Esophagus squamous epithelium (tissue), 5 donors: Measurements from ENCODE around the gene PSMD4. TPM values are rescaled to one million over a fixed set of nuclear protein-coding genes. Genes with fewer than 3 reads are reported as not detected.

Experiments
- DNase-seq: peaks from one replicate; lab custom pipeline; 2025; lab: John Stamatoyannopoulos, UW
- H3K27ac ChIP-seq, 4 donors: fragments of 200-600 bp; sonication (generic); one replicate each; pipeline ENCODE4 v1.5.1; 2016 to 2019; ENCODE audit warnings: mild to moderate bottlenecking in 1 of 4
- H3K27me3 ChIP-seq, 4 donors: fragments of 200-600 bp; sonication (generic); 1 replicate in 3 of 4; 2 replicates in 1 of 4; pipeline versions ENCODE4 v1.5.1 to v1.6.0; 2017 to 2021; ENCODE audit warnings: antibody characterized with exemption in 1 of 4
- H3K36me3 ChIP-seq, 3 donors: fragments of 200-600 bp; sonication (generic); one replicate each; pipeline ENCODE4 v1.5.1; 2016 to 2019
- H3K4me1 ChIP-seq, 3 donors: fragments of 200-600 bp; sonication (generic); one replicate each; pipeline ENCODE4 v1.5.1; 2017 to 2019
- H3K4me3 ChIP-seq, 4 donors: fragments of 200-600 bp; sonication (generic); 1 replicate in 3 of 4; 2 replicates in 1 of 4; pipeline ENCODE4 v1.5.1; 2016 to 2019; ENCODE audit warnings: mild to moderate bottlenecking in 2 of 4, moderate library complexity in 1 of 4
- H3K9me3 ChIP-seq, 3 donors: fragments of 200-600 bp; sonication (generic); one replicate each; pipeline ENCODE4 v1.5.1; 2016 to 2019
- CTCF ChIP-seq, 6 experiments: fragments of 450-650 bp in 4 of 6; fragments of 200-600 bp in 2 of 6; sonication (generic) in 2 of 6; IDR thresholded peaks; one replicate each; pipeline ENCODE4 v1.5.1; 2016 to 2019; ENCODE audit warnings: antibody characterized with exemption in 6 of 6, mild to moderate bottlenecking in 4 of 6, moderate library complexity in 4 of 6
- POLR2A ChIP-seq, 4 donors: fragments of 450-650 bp; IDR thresholded peaks; one replicate each; pipeline ENCODE4 v1.6.1; 2017; ENCODE audit warnings: antibody characterized with exemption in 4 of 4, mild to moderate bottlenecking in 4 of 4, moderate library complexity in 3 of 4
- WGBS, 2 donors: methylation state at CpG; one replicate each; pipeline ENCODE4 v1.1.5; 2018; 5-methylcytosine and 5-hydroxymethylcytosine counted together
- intact Hi-C: fragments of 100-400 bp; cut with DNase I; formaldehyde crosslinking; loops from one replicate; pipeline ENCODE4 v1.15.0; 2022
- small RNA-seq, 4 donors: library from RNA; depleted of rRNA; stranded (forward); fragments of <200 nt; gene quantifications; one replicate each; pipeline ENCODE3, GENCODE V24; 2016
- total RNA-seq, 4 donors: library from RNA; depleted of rRNA; stranded (reverse); fragments of >200 nt; gene quantifications; one replicate each; pipeline ENCODE4 v1.1.0, GENCODE V29; 2016
- donor health status: DM: yes; HTN: yes; CAD: no.

The PSMD4 gene
- total RNA-seq, 4 donors from 2014 or later = 78.2 to 117 (median 109) TPM

- intact Hi-C loops = no loop called here
- Histone ChIP-seq H3K4me1 (peaks cover 36 to 61% (median 50%) of the 10 kb centered on the region in 3 donors), H3K36me3 (peaks cover 9 to 80% (median 24%) of the 10 kb centered on the region in 3 donors)
Measured at GRCh38 chr1:151313501-151313900, 59.0 kb downstream of the PSMD4 start.

GRCh38 chr1:151314137-151314875, 59.8 kb downstream of the PSMD4 start:
- TF ChIP-seq POLR2A (IDR thresholded peaks at IDR 0.05) (no peak), CTCF (IDR thresholded peaks at IDR 0.05) (no peak)
- WGBS, 2 donors = 30 to 55% methylated on average over 3 of the region's 3 CpGs
- H3K9me3 ChIP-seq = no peaks in the 10 kb centered on the region
- no peak for DNase-seq
- H3K27me3 ChIP-seq = no peaks in the 10 kb centered on the region
- peaks cover 9 to 80% (median 18%) of the 10 kb centered on the region in 3 donors for H3K36me3 ChIP-seq
- peaks cover 36 to 66% (median 50%) of the 10 kb centered on the region in 3 donors for H3K4me1 ChIP-seq
- H3K4me3 ChIP-seq = no peak overlapping the region
- peak overlapping the region; percentile 8 to 88 (median 67) for H3K27ac ChIP-seq
- intact Hi-C loops = no loop called here

More at GRCh38 chr1:151313501-151313900, 59.0 kb downstream of the PSMD4 start:
- no peaks in the 10 kb centered on the region for H3K27me3 ChIP-seq
- H3K27ac ChIP-seq = peak overlapping the region; percentile 8 to 88 (median 67)
- no peak for DNase-seq
- H3K9me3 ChIP-seq = no peaks in the 10 kb centered on the region
- TF ChIP-seq POLR2A (IDR thresholded peaks at IDR 0.05) (no peak), CTCF (IDR thresholded peaks at IDR 0.05) (no peak)
- 31 to 50% methylated on average over 2 of the region's 2 CpGs for WGBS, 2 donors
- no peak overlapping the region for H3K4me3 ChIP-seq

- Histone ChIP-seq H3K27ac (no peak overlapping the region), H3K9me3 (no peaks in the 10 kb centered on the region)
- no peak for TF ChIP-seq CTCF (IDR thresholded peaks at IDR 0.05)
- no peak for TF ChIP-seq POLR2A (IDR thresholded peaks at IDR 0.05)
Measured at GRCh38 chr1:151315565-151316235, 61.2 kb downstream of the PSMD4 start.

More at GRCh38 chr1:151315565-151316235, 61.2 kb downstream of the PSMD4 start:
- H3K4me3 ChIP-seq = no peak overlapping the region
- H3K27me3 ChIP-seq = no peaks in the 10 kb centered on the region
- WGBS, 2 donors = 92 to 94% methylated on average over 11 to 13 of the region's 17 CpGs
- peaks cover 9 to 82% (median 18%) of the 10 kb centered on the region in 3 donors for H3K36me3 ChIP-seq
- peaks cover 36 to 66% (median 43%) of the 10 kb centered on the region in 3 donors for H3K4me1 ChIP-seq
- no peak for DNase-seq
- intact Hi-C loops = no loop called here

Small RNAs within 50 kb of the gene (small RNA-seq; reads per million reads assigned to genes)
- 0 reads per million in 4 donors for gene RN7SL444P

Other genes starting within 250 kb of the PSMD4 start
- gene MINDY1, start 247.8 kb upstream of the PSMD4 start, total RNA-seq = 10 to 100 TPM; 25.4 to 52.5 (median 37.1) TPM
- gene PRUNE1, start 246.3 kb upstream of the PSMD4 start, total RNA-seq = 10 to 100 TPM in 3 of 4 donors, 1 to 10 TPM in 1; 8.9 to 21.0 (median 15.9) TPM
- gene BNIPL, start 218.1 kb upstream of the PSMD4 start, total RNA-seq = 100 to 1,000 TPM in 1 of 4 donors, 10 to 100 TPM in 3; 52.7 to 168 (median 96.1) TPM
- 1 to 10 TPM in 3 of 4 donors, under 1 TPM in 1; 0.23 to 3.2 (median 2.3) TPM for gene C1orf56, start 207.0 kb upstream of the PSMD4 start, total RNA-seq
- gene CDC42SE1, start 195.1 kb upstream of the PSMD4 start, total RNA-seq = 100 to 1,000 TPM in 3 of 4 donors, 10 to 100 TPM in 1; 86.7 to 128 (median 115) TPM
- gene MLLT11, start 194.3 kb upstream of the PSMD4 start, total RNA-seq = 1 to 10 TPM in 2 of 4 donors, under 1 TPM in 2; 0.38 to 1.6 (median 0.92) TPM
- gene GABPB2, start 184.0 kb upstream of the PSMD4 start, total RNA-seq = 10 to 100 TPM in 3 of 4 donors, 1 to 10 TPM in 1; 7.1 to 15.8 (median 11.0) TPM
- 1 to 10 TPM in 3 of 4 donors, under 1 TPM in 1; 0.91 to 3.8 (median 2.0) TPM for gene SEMA6C, start 108.1 kb upstream of the PSMD4 start, total RNA-seq
- gene TNFAIP8L2, start 98.1 kb upstream of the PSMD4 start, total RNA-seq = 1 to 10 TPM in 2 of 4 donors, not detected in 2; 2.3 to 5.7 TPM
- gene LYSMD1, start 88.8 kb upstream of the PSMD4 start, total RNA-seq = 1 to 10 TPM; 4.6 to 8.8 (median 5.9) TPM
- gene SCNM1, start 88.6 kb upstream of the PSMD4 start, total RNA-seq = 10 to 100 TPM; 15.2 to 29.8 (median 18.5) TPM
- not detected for gene TMOD4, start 78.8 kb upstream of the PSMD4 start, total RNA-seq
- gene VPS72, start 64.5 kb upstream of the PSMD4 start, total RNA-seq = 10 to 100 TPM; 17.2 to 38.3 (median 29.7) TPM
- 10 to 100 TPM; 21.5 to 49.2 (median 36.6) TPM for gene PIP5K1A, start 56.2 kb upstream of the PSMD4 start, total RNA-seq
- gene ZNF687, start 27.6 kb downstream of the PSMD4 start, total RNA-seq = 10 to 100 TPM; 16.5 to 28.5 (median 18.3) TPM
- gene PI4KB, start 72.7 kb downstream of the PSMD4 start, total RNA-seq = 10 to 100 TPM; 34.0 to 63.4 (median 56.0) TPM
- 10 to 100 TPM; 13.2 to 59.6 (median 24.5) TPM for gene RFX5, start 92.5 kb downstream of the PSMD4 start, total RNA-seq
- 10 to 100 TPM in 3 of 4 donors, 1 to 10 TPM in 1; 6.3 to 38.3 (median 28.3) TPM for gene SELENBP1, start 118.0 kb downstream of the PSMD4 start, total RNA-seq
- gene PSMB4, start 144.8 kb downstream of the PSMD4 start, total RNA-seq = 100 to 1,000 TPM; 114 to 203 (median 186) TPM
- gene POGZ, start 204.8 kb downstream of the PSMD4 start, total RNA-seq = 10 to 100 TPM; 16.1 to 45.6 (median 30.4) TPM